Body of pancreas (tissue), 4 donors: ENCODE measurements around the gene CCZ1B.
"Not testable (repeated sequence)": the region's sequence is repeated elsewhere in the genome, so short reads cannot be mapped to it uniquely, and the experiment has no call there.

ENCODE experiments used
- POLR2A ChIP-seq, 3 donors: fragments of 450-650 bp; IDR thresholded peaks; one replicate each; pipeline ENCODE4 v1.6.1; 2016; ENCODE audit warnings: antibody characterized with exemption in 3 of 3, mild to moderate bottlenecking in 2 of 3
- TF ChIP-seq, protein P1 (sequence below), 7 experiments: fragments of 450-650 bp in 4 of 7; fragments of 200-600 bp in 3 of 7; sonication (generic) in 3 of 7; IDR thresholded peaks; one replicate each; pipeline ENCODE4 v1.5.1; 2016 to 2019; ENCODE audit warnings: antibody characterized with exemption in 7 of 7

DNA sequence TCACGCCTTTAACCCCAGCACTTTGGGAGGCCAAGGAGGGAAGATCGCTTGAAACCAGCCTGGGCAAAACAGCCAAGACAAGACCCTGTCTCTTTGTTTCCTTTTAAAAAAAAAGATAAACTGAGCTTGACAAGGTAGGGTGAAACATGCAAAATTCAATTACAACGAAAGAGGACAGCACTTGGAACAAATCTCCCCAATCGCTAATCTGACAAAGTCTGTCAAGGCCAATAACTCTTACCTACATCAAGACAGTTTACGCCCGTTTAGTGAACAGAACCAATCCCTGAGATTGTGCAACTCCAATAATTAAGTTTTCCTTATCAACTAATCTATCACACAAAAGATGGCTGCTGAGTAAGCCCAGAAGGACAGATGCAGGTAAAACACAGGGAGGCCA is 4.5 kb downstream of the CCZ1B start:
- TF ChIP-seq, protein P1, sequence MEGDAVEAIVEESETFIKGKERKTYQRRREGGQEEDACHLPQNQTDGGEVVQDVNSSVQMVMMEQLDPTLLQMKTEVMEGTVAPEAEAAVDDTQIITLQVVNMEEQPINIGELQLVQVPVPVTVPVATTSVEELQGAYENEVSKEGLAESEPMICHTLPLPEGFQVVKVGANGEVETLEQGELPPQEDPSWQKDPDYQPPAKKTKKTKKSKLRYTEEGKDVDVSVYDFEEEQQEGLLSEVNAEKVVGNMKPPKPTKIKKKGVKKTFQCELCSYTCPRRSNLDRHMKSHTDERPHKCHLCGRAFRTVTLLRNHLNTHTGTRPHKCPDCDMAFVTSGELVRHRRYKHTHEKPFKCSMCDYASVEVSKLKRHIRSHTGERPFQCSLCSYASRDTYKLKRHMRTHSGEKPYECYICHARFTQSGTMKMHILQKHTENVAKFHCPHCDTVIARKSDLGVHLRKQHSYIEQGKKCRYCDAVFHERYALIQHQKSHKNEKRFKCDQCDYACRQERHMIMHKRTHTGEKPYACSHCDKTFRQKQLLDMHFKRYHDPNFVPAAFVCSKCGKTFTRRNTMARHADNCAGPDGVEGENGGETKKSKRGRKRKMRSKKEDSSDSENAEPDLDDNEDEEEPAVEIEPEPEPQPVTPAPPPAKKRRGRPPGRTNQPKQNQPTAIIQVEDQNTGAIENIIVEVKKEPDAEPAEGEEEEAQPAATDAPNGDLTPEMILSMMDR (IDR thresholded peaks at IDR 0.05) = not testable (repeated sequence)
- not testable (repeated sequence) for TF ChIP-seq POLR2A (IDR thresholded peaks at IDR 0.05)
